GM10248 (cell line): Measurements from ENCODE around the gene AMFR.

Experiments used
- CTCF ChIA-PET: fragments of 300-600 bp; sonication (Branson Sonifier 250); formaldehyde crosslinking; extraction: SDS; loops from one replicate; lab custom pipeline; 2021; ENCODE audit warnings: antibody characterized with exemption; lab: Yijun Ruan, JAX
- POLR2A ChIA-PET: fragments of 350-650 bp; sonication (Branson Sonifier 250); formaldehyde crosslinking; extraction: SDS; loops from one replicate; lab custom pipeline; 2020; ENCODE audit warnings: antibody characterized with exemption; lab: Yijun Ruan, JAX
- DNase-seq: peaks from one replicate; pipeline ENCODE4 v3.0.0; 2012; ENCODE audit errors: extremely low spot score
- CTCF ChIP-seq: IDR thresholded peaks from 2 replicates; pipeline ENCODE4 v1.5.1; 2012; ENCODE audit warnings: mild to moderate bottlenecking, low read depth; ENCODE audit errors: extremely low read depth, missing control alignments, control extremely low read depth

The AMFR gene

DNA sequence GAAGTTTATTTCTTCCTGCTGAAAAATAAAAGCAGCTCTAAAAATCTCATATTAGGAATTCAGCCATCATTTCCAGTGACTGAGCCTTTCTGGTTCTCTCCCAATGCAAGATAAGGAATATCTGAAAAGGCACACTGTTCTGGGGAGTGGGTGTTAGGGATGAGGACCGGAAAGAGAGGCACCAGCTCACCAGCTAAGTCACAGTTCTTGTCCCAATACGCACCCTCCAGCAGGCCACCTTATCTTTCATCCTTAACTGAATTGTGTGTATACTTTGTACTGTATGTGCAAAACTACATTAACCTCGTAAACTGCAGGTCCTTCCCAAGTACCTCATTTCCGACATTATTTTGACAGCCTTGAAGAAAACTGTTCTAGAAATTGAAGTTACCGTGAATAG, 11.0 kb downstream of the AMFR start:
- no peak for DNase-seq
- ChIA-PET POLR2A (no interaction called here), CTCF (no interaction called here)
- no peak for TF ChIP-seq CTCF

DNA sequence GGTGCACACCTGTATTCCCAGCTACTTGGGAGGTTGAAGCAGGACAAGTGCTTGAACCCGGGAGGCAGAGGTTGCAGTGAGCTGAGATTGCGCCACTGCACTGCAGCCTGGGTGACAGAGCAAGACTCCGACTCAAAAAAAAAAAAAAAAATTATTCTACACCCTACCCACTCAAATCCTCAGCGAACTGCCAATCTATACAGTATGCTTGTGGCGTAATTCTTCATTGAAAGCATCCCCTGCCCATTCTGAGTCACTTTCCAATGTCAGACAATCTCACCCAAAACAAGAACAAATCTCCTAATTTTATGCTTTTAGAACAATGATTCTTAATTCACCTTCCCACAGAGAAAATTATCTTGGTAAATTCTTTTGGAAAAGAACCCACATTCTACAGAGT, 12.0 kb downstream of the AMFR start:
- DNase-seq = no peak
- ChIA-PET CTCF (no interaction called here), POLR2A (no interaction called here)
- no peak for TF ChIP-seq CTCF

DNA sequence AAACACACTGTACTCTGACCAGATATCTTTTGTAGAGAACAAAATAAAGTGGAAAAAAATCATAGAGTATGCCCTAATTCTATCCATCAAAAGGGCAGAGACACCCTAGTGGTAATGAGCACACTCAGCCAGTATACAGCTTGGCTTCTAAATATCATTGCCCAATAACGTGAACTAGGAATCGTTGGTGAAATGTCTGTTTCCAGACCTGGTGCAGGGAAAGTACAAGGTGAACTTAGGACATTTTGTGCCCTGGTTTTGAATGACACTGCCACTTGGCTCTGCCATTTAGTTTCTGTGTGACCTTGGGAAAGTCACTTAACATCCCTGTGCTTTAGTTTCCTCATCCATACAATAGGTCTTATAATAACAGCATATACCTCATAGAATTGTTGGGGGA, 13.7 kb downstream of the AMFR start:
- no peak for DNase-seq
- ChIA-PET CTCF (no interaction called here), POLR2A (no interaction called here)
- TF ChIP-seq CTCF = no peak

DNA sequence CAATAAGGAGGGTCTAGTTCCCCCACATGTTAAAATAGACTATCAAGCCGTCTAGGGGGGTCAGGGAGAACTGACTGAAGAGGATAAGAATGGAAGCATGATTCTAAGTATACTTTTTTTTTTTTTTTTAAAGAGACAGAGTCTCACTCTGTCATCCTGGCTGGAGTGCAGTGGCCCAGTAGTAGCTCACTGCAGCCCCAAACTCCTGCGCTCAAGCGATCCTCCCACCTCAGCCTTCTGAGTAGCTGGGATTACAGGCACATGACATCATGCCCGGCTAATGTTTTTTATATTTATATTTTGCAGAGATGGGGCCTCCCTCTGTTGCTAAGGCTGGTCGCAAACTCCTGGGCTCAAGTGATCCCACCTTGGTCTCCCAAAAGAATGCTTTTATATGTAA, 14.2 kb downstream of the AMFR start:
- no peak for TF ChIP-seq CTCF
- no peak for DNase-seq
- CTCF ChIA-PET = no interaction called here
- POLR2A ChIA-PET = no interaction called here

DNA sequence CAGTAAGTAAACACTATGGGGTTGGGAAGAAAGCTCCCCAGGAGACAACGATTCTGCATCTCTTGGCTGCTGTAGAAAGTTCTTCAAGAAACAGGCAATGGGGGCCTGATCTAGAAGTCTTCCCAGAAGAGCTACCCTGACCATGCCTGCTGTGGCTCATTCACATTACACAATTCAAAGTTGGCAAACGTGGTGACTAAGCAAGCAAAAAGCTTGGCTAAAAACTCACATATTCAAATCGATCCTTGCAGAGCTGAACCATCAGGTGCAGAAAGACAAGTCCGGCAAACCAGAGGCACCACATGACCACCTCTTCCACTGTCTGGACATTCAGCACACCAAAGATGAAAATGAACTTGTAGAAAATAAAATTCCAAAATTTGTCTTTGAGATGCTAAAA, 16.1 kb downstream of the AMFR start:
- POLR2A ChIA-PET = no interaction called here
- no peak for DNase-seq
- TF ChIP-seq CTCF = no peak
- CTCF ChIA-PET = interaction anchor here (1.0 to 3.0 kb wide), 3 partner anchors 14 to 53 kb away, joined by 3 to 11 read pairs (median 3); no protein-coding TSS in a partner anchor

DNA sequence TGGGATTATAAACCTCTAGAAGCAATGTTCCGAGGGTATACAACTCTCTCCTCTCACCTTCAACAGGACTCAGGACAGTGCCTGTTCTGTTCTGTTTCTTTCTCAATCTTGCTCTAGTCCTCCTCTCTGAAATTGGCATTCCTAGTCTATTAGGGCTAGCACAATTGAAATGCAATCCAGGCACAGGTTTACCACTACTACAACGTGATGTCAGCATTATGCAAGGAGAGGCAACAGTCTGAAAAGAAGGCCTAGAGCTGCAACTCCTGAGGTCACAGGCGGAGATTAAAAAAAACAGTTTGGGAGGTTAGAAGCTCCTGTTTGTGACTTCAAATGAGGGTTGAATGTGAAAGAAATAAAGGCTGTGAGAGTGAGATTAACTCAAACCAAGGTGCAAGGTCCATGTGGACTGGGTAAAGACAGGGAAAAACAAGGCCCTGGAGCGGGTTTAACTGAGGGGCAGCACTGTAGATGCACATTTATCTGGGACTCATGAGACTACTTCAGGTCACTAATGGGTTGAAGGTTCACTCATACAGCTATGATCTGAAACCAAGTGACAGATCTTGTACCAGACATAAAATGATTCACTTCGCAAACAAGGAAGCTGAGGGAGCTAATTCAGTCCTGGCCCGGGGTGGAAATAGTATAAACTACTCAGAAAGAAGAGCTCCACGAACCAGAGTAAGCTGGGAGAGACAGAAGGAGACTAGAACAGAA, 16.8 kb downstream of the AMFR start:
- no peak for DNase-seq
- CTCF ChIA-PET = interaction anchor here (1.0 to 3.0 kb wide), 3 partner anchors 15 to 53 kb away, joined by 3 to 11 read pairs (median 3); no protein-coding TSS in a partner anchor
- no peak for TF ChIP-seq CTCF
- POLR2A ChIA-PET = no interaction called here
